Measurements from ENCODE around the gene RAMP1.
"Not testable (repeated sequence)": the region's sequence is repeated elsewhere in the genome, so short reads cannot be mapped to it uniquely, and the experiment has no call there.

Gene RAMP1

GRCh38 chr2:237833546-237833945 lies 25.9 kb upstream of the RAMP1 start:
- Histone ChIP-seq H3K27ac (replicated peaks) (no peak overlapping the region), H3K4me3 (replicated peaks; ENCODE audit: insufficient read depth, low read length) (no peak overlapping the region), H3K27me3 (ENCODE audit: insufficient read depth, poor library complexity, severe bottlenecking) (no peaks in the 10 kb centered on the region)
- DNase-seq (ENCODE audit: low read depth in 1 of 2, low spot score in 1 of 2), result no peak
- TF ChIP-seq SPI1 (IDR thresholded peaks at IDR 0.05; ENCODE audit: borderline replicate concordance, low read depth) (no peak), POLR2AphosphoS5 (IDR thresholded peaks at IDR 0.05; ENCODE audit: low read depth) (no peak), GABPA (IDR thresholded peaks at IDR 0.05; ENCODE audit: low read depth) (no peak), CTCF (IDR thresholded peaks at IDR 0.05; ENCODE audit: insufficient read depth, low read length) (no peak)
- TF ChIP-seq, protein P1, sequence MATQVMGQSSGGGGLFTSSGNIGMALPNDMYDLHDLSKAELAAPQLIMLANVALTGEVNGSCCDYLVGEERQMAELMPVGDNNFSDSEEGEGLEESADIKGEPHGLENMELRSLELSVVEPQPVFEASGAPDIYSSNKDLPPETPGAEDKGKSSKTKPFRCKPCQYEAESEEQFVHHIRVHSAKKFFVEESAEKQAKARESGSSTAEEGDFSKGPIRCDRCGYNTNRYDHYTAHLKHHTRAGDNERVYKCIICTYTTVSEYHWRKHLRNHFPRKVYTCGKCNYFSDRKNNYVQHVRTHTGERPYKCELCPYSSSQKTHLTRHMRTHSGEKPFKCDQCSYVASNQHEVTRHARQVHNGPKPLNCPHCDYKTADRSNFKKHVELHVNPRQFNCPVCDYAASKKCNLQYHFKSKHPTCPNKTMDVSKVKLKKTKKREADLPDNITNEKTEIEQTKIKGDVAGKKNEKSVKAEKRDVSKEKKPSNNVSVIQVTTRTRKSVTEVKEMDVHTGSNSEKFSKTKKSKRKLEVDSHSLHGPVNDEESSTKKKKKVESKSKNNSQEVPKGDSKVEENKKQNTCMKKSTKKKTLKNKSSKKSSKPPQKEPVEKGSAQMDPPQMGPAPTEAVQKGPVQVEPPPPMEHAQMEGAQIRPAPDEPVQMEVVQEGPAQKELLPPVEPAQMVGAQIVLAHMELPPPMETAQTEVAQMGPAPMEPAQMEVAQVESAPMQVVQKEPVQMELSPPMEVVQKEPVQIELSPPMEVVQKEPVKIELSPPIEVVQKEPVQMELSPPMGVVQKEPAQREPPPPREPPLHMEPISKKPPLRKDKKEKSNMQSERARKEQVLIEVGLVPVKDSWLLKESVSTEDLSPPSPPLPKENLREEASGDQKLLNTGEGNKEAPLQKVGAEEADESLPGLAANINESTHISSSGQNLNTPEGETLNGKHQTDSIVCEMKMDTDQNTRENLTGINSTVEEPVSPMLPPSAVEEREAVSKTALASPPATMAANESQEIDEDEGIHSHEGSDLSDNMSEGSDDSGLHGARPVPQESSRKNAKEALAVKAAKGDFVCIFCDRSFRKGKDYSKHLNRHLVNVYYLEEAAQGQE (IDR thresholded peaks at IDR 0.05; ENCODE audit: insufficient replicate concordance, low read depth), result no peak

DNA sequence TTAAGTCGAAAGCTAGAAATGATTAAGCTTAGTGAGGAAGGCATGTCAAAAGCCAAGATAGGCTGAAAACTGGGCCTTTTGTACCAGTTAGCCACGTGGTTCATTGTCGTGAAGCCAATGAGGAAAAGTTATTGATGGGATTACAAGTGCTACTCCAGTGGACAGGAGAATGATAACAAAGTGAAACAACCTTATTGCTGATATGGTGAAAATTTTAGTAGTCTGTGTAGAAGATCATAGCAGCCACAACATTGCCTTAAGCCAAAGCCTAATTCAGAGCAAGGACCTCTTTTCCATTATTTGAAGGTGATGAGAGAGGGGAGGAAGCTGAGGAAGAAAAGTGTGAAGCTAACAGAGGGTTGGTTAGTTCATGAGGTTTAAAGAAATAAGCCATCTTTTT lies 24.1 kb upstream of the RAMP1 start:
- Histone ChIP-seq H3K27me3 (ENCODE audit: insufficient read depth, poor library complexity, severe bottlenecking) (no peaks in the 10 kb centered on the region), H3K27ac (replicated peaks) (no peak overlapping the region), H3K4me3 (replicated peaks; ENCODE audit: insufficient read depth, low read length) (no peak overlapping the region)
- DNase-seq (ENCODE audit: low read depth in 1 of 2, low spot score in 1 of 2), result no peak
- TF ChIP-seq POLR2AphosphoS5 (IDR thresholded peaks at IDR 0.05; ENCODE audit: low read depth), result no peak
- TF ChIP-seq SPI1 (IDR thresholded peaks at IDR 0.05; ENCODE audit: borderline replicate concordance, low read depth), result no peak
- TF ChIP-seq GABPA (IDR thresholded peaks at IDR 0.05; ENCODE audit: low read depth), result no peak
- TF ChIP-seq CTCF (IDR thresholded peaks at IDR 0.05; ENCODE audit: insufficient read depth, low read length), result no peak
- TF ChIP-seq, protein P1 (IDR thresholded peaks at IDR 0.05; ENCODE audit: insufficient replicate concordance, low read depth), result no peak

DNA sequence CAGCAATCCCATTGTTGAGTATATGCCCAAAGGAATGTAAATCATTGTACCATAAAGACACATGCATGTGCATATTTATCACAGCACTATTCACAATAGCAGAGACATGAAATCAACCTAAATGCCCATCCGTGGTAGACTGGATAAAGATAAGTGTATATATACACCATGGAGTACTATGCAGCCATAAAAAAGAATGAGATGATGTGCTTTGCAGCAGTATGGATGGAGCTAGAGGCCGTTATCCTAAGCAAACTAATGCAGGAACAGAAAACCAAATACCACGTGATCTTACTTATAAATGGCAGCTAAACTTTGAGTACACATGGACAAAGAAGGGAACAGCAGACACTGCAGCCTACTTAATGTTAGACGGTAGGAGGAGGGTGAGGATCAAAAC lies 18.4 kb upstream of the RAMP1 start:
- Histone ChIP-seq H3K4me3 (replicated peaks; ENCODE audit: insufficient read depth, low read length) (no peak overlapping the region), H3K27me3 (ENCODE audit: insufficient read depth, poor library complexity, severe bottlenecking) (no peaks in the 10 kb centered on the region), H3K27ac (replicated peaks) (no peak overlapping the region)
- DNase-seq (ENCODE audit: low read depth in 1 of 2, low spot score in 1 of 2), result no peak
- TF ChIP-seq CTCF (IDR thresholded peaks at IDR 0.05; ENCODE audit: insufficient read depth, low read length) (no peak), POLR2AphosphoS5 (IDR thresholded peaks at IDR 0.05; ENCODE audit: low read depth) (no peak), GABPA (IDR thresholded peaks at IDR 0.05; ENCODE audit: low read depth) (no peak), SPI1 (IDR thresholded peaks at IDR 0.05; ENCODE audit: borderline replicate concordance, low read depth) (no peak)
- TF ChIP-seq, protein P1 (IDR thresholded peaks at IDR 0.05; ENCODE audit: insufficient replicate concordance, low read depth), result no peak

- H3K27me3 ChIP-seq (ENCODE audit: insufficient read depth, poor library complexity, severe bottlenecking); H3K27ac ChIP-seq (replicated peaks); DNase-seq (ENCODE audit: low read depth in 1 of 2, low spot score in 1 of 2); H3K4me3 ChIP-seq (replicated peaks; ENCODE audit: insufficient read depth, low read length): not testable (repeated sequence)
These were observed 10.5 kb upstream of the RAMP1 start for GRCh38 chr2:237848940-237849339.

All from HL-60 (cell line).